Iris pigment epithelial cell (primary cell): Measurements from ENCODE around the gene RAI14.
A peak's percentile ranks its signal among the peaks of the same experiment; 100 is the strongest.

Experiments
- DNase-seq: peaks from one replicate; pipeline ENCODE4 v3.0.0-alpha.2; 2011; ENCODE audit warnings: low read depth

Gene RAI14

GRCh38 chr5:34648039-34648839 lies 7.9 kb upstream of the RAI14 start:
- DNase-seq: no peak

DNA sequence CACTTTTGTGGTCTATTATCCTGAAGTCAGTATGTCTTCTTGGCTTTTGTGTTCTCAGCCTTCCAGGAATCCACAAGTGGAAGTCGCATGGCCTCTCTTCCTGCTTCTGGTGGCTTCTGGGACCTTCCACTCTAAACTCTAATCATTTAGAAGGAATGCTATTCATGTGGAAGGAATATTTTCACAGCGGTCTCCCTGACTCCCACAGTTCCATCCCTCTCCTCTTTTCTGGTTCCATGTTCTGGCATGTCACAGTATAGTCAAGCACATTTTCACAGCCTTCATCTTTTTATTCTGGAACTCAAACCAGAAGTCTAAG lies 7.3 kb upstream of the RAI14 start:
- no peak for DNase-seq

DNA sequence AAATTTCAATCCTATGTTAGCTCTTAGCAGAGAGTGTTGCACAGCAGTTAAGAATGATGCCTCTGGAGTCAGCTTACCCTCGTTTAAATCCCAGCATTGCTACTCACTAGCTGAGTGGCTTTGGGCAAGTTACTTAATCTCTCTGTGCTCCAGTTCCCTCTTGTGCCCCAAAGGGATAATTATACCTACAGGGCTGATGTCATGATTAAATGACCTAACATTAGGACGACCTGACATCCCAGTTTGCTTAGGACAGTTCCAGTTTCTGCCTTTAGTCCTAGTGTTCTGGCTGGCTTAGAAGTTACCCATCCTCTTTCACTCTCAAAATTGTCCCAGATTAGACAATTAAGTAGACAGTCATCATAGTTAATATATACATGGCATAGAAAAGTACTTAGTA lies 4.3 kb upstream of the RAI14 start:
- DNase-seq: no peak

DNA sequence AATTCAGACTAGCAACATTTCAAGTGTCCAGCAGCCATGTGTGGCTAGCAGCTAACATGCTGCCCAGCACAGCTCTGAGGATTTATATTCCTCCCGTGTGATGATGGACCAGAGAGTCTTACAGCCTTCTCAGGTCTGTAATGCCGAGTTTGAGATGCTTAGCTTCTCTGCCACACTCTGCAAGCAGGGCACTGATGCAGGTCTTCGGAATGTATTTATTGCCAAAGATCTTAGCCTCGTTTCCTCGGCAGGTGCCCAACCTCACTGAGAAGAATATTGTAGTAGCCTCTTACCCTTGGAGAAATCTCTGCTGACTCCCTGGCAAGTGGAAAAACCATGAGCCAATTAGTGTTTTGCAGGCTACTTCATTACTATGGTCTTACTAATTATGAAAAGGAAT lies 3.7 kb upstream of the RAI14 start:
- DNase-seq: no peak

DNA sequence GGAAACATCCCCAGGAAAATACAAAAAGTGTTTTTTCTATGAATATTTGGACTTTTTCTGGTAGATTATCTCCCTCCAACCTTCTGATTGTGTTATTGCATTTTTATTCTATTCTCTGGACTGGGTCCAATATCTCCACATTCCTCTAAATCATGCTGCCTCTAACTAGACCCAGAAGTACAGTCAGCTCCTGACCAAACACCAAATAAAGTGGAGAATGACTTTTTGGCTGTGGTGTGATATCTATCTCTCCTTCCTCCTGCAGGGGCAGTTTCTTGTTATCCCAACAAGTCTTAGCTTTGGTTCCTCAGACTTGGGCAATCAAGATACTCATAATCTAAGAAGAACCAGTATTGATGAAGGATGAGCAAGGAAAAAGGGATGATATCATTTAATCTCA lies 3.2 kb upstream of the RAI14 start:
- DNase-seq: peak; percentile 81

GRCh38 chr5:34653708-34654107 lies 2.4 kb upstream of the RAI14 start:
- DNase-seq: no peak

DNA sequence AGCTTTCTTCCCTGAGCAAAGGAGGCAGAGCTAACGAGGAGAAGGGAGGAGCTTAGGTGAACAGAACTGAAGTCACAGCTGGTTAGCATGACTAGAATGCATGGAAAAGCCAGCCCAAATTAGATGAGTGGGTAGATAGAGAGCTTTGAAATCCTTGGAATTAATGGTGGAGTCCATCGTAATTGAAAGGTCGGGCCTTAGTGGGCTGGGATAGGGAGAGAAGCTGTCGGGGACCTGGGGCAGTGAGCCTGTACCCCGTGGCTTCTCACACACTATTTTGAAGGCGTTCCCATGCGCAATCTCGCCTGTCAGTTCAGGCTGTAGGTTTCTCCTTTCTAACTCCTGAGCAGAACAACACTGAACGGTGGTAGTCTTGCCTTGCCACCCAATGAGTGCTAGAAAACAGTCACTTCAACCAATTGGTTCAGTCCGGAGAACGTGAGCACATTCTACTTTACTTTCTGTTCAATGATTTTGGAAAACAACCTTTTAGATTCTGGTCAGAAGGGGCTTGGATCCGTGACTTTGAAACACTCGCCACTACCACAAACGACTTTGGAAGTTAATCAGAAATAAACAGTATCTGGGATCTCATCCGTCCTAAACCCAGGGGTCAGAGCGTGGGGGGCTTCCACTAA lies 655 bp upstream of the RAI14 start:
- DNase-seq: peak; percentile 92

GRCh38 chr5:34656700-34657273 lies 659 bp downstream of the RAI14 start:
- DNase-seq: peak; percentile 49

DNA sequence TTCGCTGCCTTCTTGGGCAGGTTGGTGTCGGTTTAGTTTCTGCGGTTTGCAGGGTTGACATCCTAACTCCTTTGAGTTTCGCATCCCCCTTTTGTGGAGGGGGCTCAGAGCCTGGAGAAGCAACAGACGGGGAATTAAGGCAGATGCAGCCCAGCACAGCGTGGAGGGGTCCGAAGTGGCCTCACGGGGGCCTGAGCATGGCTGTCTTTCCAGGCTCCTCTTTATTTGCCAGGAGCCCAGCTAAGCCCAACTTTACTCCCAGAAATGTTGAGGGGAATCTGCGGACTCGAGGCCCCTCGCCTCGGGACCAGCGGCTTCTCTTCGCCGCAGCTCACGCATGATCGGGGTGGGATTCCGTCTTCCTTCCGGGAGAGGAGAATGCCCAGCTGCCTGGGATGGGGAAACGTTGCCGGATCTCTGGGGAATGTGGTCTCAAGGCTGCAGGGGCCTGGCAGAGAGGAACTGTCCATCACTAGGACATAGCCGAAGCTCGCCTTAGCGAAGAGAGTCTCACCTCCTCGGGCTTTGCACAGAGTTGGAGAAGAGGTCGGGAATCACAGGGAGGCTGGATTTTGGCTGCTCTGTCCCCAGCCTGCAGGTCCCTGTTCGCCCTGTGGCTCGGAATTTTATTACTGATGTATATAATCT lies 1.3 kb downstream of the RAI14 start:
- DNase-seq: peak; percentile 62

DNA sequence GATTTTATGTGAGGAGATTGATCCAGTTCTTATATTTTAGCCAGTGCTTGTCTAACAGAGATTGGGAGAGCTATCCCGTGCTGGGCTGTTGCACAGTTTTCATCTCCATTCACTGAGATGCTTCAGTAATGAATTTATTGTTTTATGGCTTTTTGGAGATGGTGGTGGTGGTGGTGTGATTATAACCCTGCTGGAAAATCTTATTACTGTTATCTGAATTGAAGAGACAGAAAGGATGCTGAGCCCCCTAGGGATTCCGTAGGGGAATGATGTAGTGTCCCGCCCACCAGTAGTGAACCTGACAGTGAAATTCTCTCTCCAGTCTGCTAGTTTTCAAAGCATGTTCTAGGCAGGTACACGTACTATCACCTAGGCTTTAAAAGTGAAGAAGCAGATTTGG lies 1.9 kb downstream of the RAI14 start:
- peak; percentile 50 for DNase-seq

DNA sequence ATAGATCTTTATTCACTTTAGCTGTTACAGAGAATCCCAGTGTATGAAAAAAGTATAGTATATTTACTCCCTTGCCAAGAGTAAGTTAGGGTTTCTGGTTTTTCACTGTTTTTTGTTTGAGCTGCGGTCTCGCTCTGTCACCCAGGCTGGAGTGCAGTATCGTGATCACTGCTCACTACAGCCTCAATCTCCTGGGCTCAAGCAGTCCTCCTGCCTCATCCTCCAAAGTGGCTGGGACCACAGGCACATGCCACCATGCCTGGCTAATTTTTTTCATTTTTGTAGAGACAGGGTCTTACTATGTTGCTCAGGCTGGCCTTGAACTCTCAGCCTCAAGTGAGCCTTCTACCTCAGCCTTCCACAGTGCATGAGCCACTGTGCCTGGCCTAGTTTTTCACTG lies 3.0 kb downstream of the RAI14 start:
- DNase-seq: no peak

DNA sequence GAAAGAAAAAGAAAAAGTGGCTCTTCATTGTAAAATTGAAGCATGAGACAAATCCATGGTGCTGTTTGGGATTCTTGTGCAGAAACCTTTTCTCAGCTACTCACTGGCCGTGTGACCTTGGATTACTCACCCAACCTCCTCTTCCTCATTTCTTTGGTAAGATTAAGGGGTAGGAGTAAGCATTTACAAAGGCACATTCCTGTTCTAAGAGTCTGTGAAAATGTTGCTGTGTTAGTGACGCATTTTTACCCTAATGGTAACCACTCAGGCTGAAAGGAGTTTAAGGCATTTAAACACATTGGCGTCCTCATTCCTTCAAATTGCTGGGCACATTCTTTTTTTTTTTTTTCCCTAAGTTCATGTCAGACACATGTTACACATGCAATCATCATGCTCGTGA lies 4.3 kb downstream of the RAI14 start:
- peak; percentile 95 for DNase-seq

- DNase-seq: no peak
Measured at GRCh38 chr5:34663771-34664496, 7.8 kb downstream of the RAI14 start.

DNA sequence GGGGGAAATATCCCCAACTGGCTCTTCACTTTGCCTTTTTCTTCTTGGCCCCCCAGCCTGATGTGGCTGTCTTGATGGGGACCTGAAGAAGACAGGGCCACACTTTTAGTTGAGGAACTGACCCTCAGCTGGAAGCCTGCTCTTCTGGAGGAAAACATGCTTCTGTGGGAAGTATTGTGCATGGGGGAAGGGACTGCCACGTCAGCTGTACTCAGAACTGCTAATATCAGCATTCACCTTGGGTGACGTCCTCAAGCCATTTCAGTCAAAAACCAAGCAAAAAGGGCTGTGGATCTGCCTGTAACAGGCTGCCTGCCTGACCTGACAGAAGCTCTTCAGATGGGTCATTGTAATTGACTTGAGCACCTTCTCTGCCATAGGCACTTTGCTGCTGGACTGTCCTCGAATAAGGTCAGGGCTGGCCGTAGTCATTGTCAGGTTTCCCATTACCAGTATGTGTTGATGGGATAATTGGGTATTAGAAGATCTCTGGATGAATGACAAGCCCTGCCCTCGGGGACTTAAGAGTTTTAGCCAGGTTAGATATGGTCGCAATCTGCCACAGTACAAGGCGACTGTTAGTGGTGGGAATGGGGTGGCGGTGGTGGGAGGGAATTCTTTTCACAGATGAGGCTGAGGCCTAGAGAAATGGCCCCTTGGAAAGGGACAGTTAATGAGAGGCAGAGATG lies 10.4 kb downstream of the RAI14 start:
- no peak for DNase-seq

DNA sequence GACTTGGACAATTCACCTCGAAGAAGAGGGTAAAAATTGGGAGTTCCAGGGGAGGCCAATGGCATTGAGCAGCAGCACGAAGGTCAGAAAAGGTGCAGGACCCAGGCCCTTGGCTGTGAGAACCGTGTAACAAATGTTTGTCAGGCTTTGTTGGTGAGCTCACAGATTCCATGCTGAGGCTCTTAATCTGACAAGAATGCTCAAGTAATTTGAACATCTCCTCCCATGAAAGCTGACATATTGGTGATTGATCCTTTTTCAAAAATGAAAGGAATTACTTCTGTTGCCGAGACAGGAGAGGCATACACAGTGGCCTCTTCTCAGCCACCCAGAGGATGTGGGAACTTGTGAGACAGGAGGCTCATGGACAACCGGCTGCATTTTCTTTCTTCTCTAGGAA lies 11.6 kb downstream of the RAI14 start:
- DNase-seq: peak; percentile 54

GRCh38 chr5:34669931-34670516 lies 13.9 kb downstream of the RAI14 start:
- no peak for DNase-seq

DNA sequence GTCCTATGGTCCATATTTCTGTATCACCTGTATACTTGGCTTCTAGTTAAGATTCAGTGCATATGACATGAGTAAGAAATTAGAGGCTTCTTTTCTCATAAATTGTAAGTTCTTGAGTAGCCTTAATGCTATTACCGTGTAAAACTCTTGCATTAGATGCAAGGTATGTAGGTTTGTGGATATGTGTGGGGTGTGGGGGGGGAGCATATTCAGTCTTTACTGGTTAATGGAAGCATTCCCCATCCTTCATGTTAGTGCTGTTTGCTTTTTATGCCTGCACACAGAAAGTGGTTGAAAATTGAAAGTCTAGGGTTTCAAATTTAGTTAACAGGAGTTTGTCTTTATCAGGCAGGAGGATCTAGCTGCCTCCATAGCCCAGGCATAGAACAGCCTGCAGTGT lies 16.1 kb downstream of the RAI14 start:
- DNase-seq: no peak

GRCh38 chr5:34673463-34674125 lies 17.5 kb downstream of the RAI14 start:
- no peak for DNase-seq

DNA sequence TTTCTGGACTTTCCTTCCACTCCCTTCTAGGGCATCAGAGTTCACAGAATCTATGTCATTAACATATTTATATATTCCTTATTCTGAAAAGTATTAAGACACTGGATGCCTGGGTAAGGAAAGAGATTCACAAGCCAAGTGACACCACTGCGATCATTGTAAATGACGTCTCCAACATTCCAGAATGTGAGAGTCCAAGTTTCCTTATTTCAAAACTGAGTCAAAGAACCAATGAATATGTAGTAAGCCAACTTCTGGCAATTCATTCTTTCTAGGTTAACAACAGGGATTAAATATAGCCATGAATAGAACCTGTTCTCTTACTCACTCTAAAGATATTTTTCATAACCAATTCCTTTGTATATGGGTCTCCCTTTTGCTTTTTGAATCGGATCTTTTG lies 18.1 kb downstream of the RAI14 start:
- peak; percentile 97 for DNase-seq

- peak; percentile 55 for DNase-seq
Measured at GRCh38 chr5:34675857-34676256, 19.7 kb downstream of the RAI14 start.

GRCh38 chr5:34676416-34676815 lies 20.3 kb downstream of the RAI14 start:
- DNase-seq: peak; percentile 77
